ENCODE measurements around the gene FDXACB1.

FDXACB1 gene

GRCh38 chr11:111836721-111837120, 42.2 kb downstream of the FDXACB1 start:
- no peak for DNase-seq (ENCODE audit: low spot score)
- Histone ChIP-seq H3K4me3 (no peak overlapping the region), H3K27ac (no peak overlapping the region)
- TF ChIP-seq, protein P1, sequence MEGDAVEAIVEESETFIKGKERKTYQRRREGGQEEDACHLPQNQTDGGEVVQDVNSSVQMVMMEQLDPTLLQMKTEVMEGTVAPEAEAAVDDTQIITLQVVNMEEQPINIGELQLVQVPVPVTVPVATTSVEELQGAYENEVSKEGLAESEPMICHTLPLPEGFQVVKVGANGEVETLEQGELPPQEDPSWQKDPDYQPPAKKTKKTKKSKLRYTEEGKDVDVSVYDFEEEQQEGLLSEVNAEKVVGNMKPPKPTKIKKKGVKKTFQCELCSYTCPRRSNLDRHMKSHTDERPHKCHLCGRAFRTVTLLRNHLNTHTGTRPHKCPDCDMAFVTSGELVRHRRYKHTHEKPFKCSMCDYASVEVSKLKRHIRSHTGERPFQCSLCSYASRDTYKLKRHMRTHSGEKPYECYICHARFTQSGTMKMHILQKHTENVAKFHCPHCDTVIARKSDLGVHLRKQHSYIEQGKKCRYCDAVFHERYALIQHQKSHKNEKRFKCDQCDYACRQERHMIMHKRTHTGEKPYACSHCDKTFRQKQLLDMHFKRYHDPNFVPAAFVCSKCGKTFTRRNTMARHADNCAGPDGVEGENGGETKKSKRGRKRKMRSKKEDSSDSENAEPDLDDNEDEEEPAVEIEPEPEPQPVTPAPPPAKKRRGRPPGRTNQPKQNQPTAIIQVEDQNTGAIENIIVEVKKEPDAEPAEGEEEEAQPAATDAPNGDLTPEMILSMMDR (IDR thresholded peaks at IDR 0.05): no peak

- TF ChIP-seq, protein P1 (IDR thresholded peaks at IDR 0.05): no peak
- no peak for DNase-seq (ENCODE audit: low spot score)
- Histone ChIP-seq H3K4me3 (no peak overlapping the region), H3K27ac (no peak overlapping the region)
Observed at GRCh38 chr11:111836162-111836561, 42.8 kb downstream of the FDXACB1 start.

GRCh38 chr11:111835665-111836064, 43.3 kb downstream of the FDXACB1 start:
- DNase-seq (ENCODE audit: low spot score): no peak
- TF ChIP-seq, protein P1 (IDR thresholded peaks at IDR 0.05): no peak
- no peak overlapping the region for H3K4me3 ChIP-seq
- no peak overlapping the region for H3K27ac ChIP-seq

DNA sequence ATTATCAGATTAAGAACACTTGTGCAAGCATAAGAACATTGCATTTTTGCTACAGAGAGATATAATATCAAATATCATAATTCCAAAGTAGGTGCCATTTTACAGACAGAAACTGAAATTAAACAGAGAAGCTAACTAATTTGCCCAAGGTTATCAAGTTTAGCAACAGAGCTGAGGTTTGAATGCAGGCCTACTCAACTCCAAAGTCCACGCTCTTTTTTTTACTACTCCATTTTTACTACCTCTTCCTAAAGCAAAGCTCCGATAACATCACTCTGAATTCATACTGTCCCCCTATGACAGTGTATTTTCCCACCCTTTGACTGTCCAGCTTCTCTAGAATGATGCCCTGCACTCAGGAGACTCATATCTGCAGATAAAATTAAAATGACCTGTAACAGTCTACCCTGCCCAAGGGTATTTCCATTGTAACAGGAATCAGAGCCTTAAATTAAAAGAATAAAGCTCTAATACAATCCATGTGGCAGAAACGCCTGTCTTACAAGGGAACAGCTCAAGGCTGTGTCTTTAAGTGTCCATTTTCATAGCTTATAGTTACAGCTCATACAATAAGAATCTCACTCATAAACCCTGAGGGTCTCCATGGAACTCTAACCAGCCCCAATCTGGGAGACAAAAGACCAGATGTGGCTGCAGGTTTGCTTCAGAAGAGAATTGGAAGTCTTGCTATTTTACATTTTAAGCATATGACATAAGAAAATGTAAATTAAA, 44.4 kb downstream of the FDXACB1 start:
- TF ChIP-seq, protein P1 (IDR thresholded peaks at IDR 0.05): no peak
- H3K27ac ChIP-seq: no peak overlapping the region
- DNase-seq (ENCODE audit: low spot score): no peak
- no peak overlapping the region for H3K4me3 ChIP-seq

DNA sequence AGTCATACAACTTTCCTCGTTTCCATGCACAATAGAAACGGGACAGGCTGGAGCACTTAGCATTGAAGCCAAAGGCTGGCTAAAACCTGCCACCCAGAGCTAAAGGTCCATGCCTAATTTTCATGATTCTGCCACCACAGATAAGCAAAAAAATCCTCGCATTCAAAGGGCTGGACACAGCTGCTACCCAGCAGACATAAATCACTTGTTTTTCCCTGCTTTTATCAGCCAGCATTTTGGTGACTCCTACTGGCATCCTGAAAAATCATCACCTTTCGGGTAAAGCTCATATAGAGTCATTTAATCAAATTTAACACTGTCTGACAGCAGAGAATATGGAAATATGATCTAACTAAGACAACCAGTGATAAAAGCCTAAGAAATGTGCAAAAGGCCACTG, 45.4 kb downstream of the FDXACB1 start:
- DNase-seq (ENCODE audit: low spot score): no peak
- TF ChIP-seq, protein P1 (IDR thresholded peaks at IDR 0.05): no peak
- H3K27ac ChIP-seq: no peak overlapping the region
- H3K4me3 ChIP-seq: no peak overlapping the region

DNA sequence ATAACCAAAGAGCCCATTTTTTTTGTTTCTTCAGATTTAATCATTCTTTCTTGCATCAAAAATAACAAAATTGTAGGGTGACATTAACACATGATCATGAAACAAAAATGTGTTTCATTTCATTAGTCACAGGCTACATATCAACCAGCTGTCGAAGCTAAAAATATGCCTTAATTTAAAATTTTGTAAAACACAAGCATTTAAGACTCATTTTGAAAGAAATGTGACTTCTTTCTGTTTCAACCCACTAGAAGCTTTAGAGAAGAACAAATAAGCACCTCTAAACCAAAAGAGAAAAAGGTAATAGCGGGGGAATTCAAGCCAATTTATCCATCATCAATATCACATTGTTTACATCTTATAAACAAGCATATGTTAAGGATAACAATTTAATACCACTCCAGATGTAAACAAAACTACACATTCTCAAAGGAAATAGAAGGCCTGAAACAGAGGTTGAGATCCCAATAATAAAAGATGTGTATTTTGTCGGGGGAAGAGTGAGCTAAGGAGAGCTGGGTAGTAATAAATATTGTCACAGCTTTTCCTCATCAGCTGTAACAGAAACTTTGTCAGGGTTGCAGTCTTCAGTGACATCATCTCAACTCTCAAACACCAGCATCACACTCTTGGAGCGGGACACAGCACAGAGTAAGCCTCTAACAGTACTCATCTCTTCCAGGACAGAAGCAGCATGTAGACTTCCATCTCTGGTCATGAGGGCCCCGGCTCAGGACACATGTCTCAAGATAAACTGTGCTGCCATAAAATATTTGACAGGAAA, 49.6 kb downstream of the FDXACB1 start:
- H3K4me3 ChIP-seq: no peak overlapping the region
- no peak overlapping the region for H3K27ac ChIP-seq
- DNase-seq (ENCODE audit: low spot score): no peak
- TF ChIP-seq, protein P1 (IDR thresholded peaks at IDR 0.05): no peak
